Brain microvascular endothelial cell (primary cell): Measurements from ENCODE around the gene LCE7A.

Experiments
- DNase-seq: peaks from one replicate; pipeline ENCODE4 v3.0.0-alpha.2; 2020
- H3K27ac ChIP-seq: fragments of 250-450 bp; sonication (Bioruptor Pico); 2 replicates; pipeline ENCODE4 v1.5.1; 2020; ENCODE audit warnings: mild to moderate bottlenecking, moderate library complexity
- H3K27me3 ChIP-seq: fragments of 250-450 bp; sonication (Bioruptor Pico); replicated peaks from 2 replicates; pipeline ENCODE4 v1.5.1; 2020; ENCODE audit warnings: mild to moderate bottlenecking
- H3K36me3 ChIP-seq: fragments of 250-450 bp; sonication (Bioruptor Pico); replicated peaks from 2 replicates; pipeline ENCODE4 v1.5.1; 2020; ENCODE audit warnings: mild to moderate bottlenecking
- H3K4me3 ChIP-seq: 2 replicates; pipeline ENCODE4 v1.5.1; 2011; ENCODE audit warnings: low read depth, mild to moderate bottlenecking, control low read depth, low read length, moderate library complexity
- in situ Hi-C: cut with HindIII; loops from 2 replicates; pipeline ENCODE4 v1.10.0; 2017; ENCODE audit warnings: low sequenced_read_pairs, low pct_ligation_motif_present
- TF ChIP-seq, protein P1 (sequence below): IDR thresholded peaks from 2 replicates; pipeline ENCODE4 v1.5.1; 2011; ENCODE audit warnings: low read depth, mild to moderate bottlenecking, moderate library complexity, low read length, control low read depth, inconsistent platforms; ENCODE audit errors: missing control alignments

Gene LCE7A

DNA sequence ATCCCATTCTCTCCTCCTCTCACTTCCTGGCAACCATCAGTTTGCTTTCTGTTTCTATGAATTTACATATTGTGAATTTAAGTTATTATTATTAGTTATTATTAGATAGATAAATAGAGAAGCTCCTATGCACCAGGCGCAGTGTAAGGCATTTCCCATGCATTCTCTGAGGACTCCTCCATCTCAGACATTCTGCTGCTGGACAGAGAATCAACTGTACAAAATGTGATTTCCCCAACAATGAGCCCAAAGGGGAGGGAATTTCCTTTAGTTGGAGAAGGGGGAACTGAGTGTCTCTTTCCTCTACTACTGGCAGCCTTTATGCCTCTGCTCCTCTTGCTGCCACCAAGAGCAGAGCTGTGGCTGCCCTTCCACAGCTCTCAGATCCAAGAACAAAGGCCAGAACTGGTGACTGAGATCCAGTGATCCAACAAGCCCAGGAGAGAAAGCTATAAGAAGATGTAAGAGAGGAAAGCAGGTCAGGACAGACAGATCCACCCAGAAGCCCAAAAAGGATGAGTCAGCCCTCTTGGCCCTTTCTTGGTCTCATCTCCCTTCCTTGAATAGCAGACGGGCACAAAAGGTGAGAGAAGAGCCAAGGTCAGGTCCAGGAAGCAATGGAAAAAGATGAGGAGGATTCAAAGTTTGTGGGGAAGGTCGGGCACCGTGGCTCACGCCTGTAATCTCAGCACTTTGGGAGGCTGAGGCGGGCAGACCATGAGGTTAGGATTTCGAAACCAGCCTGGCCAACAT is 45.1 kb downstream of the LCE7A start:
- H3K36me3 ChIP-seq: no peaks in the 10 kb centered on the region
- no peaks in the 10 kb centered on the region for H3K27me3 ChIP-seq
- H3K27ac ChIP-seq: no peak overlapping the region
- no peak overlapping the region for H3K4me3 ChIP-seq
- in situ Hi-C loops: no loop called here
- TF ChIP-seq, protein P1, sequence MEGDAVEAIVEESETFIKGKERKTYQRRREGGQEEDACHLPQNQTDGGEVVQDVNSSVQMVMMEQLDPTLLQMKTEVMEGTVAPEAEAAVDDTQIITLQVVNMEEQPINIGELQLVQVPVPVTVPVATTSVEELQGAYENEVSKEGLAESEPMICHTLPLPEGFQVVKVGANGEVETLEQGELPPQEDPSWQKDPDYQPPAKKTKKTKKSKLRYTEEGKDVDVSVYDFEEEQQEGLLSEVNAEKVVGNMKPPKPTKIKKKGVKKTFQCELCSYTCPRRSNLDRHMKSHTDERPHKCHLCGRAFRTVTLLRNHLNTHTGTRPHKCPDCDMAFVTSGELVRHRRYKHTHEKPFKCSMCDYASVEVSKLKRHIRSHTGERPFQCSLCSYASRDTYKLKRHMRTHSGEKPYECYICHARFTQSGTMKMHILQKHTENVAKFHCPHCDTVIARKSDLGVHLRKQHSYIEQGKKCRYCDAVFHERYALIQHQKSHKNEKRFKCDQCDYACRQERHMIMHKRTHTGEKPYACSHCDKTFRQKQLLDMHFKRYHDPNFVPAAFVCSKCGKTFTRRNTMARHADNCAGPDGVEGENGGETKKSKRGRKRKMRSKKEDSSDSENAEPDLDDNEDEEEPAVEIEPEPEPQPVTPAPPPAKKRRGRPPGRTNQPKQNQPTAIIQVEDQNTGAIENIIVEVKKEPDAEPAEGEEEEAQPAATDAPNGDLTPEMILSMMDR: no peak
- no peak for DNase-seq

DNA sequence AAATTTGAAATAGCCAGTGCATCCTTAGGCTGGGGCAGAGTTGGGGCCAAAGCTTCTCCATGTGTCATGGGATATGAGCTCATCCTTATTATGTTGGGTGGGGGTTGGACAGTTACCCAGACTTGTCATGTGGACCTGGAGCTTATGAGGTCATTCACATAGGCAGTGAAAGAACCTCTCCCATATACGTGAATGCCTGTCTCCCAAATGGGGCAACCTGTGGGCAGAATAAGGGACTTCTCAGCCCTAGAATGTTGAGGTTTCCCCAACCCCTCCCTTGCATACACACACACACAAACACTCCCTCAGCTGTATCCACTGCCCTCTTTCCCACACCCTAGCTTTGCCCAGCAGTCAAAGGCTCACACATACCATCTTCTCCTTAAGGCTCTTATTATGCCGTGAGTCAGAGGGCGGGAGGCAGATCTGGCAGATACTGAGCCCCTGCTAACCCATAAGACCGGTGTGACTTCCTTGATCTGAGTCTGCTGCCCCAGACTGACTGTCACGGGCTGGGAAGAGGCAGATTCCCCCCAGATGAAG is 46.3 kb downstream of the LCE7A start:
- TF ChIP-seq, protein P1: no peak
- no peaks in the 10 kb centered on the region for H3K36me3 ChIP-seq
- in situ Hi-C loops: no loop called here
- no peak overlapping the region for H3K27ac ChIP-seq
- H3K4me3 ChIP-seq: no peak overlapping the region
- H3K27me3 ChIP-seq: no peaks in the 10 kb centered on the region
- DNase-seq: no peak

DNA sequence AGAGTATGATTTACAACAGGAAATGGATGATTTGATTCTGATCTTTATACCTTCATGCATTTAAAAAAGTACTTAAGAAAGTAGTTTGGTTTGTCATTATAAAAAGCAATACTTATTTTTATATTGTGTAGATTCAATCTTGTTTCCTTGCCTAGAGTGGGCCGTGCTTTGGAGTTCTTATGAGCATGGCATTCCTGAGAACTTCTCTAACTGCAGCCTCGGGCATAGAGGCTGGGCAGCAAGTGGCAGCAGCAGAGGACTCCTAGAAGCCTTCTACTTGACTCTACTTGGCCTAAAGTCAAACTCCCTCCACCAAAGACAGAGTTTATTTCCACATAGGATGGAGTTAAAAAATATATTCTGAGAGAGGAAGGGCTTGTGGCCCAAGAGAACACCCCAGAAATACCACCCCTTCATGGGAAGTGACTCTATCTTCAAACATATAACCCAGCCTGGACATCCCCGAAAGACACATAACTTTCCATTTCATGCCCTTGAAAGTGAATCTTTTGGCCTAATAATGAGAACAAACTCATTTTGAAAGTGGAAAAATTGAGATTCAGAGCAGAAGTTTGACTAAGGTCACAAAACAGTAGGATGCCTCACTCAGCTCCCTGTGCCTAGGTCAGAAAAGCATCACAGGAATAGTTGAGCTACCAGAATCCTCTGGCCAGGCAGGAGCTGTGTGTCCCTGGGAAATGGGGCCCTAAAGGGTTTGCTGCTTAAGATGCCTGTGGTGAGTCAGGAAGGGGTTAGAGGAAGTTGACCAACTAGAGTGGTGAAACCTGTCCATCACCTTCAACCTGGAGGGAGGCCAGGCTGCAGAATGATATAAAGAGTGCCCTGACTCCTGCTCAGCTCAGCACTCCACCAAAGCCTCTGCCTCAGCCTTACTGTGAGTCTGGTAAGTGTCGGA is 48.1 kb downstream of the LCE7A start, which contains the start of gene IVL:
Gene IVL (plus strand): TSS at position 861 of the 916 bp plus-strand sequence. CDS start 1,252 bp downstream, outside the sequence.
- TF ChIP-seq, protein P1: no peak
- in situ Hi-C loops: no loop called here

DNA sequence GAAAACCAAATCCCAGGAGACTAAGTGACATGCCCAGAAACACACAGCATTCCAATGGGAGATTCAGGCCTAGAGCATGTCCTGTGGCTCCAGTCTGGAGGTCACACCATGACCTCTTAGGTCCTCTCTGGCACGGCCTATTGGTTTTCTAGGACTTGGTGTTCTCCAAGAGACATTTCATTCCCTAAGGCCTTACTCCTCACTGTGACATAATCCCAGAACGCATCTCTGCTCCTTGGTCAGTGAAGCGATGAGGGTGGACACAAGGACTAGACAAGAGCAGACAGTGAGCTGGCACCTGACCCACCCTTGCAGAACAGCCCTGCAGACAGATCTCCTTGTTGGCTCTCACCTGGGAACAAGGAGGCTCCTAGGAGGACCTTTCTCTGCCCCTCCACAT is 49.4 kb downstream of the LCE7A start:
- no peak overlapping the region for H3K4me3 ChIP-seq
- TF ChIP-seq, protein P1: no peak
- in situ Hi-C loops: no loop called here
- no peaks in the 10 kb centered on the region for H3K27me3 ChIP-seq
- DNase-seq: no peak
- no peaks in the 10 kb centered on the region for H3K36me3 ChIP-seq
- H3K27ac ChIP-seq: no peak overlapping the region

More for the DNA sequence above, 48.1 kb downstream of the LCE7A start, which contains the start of gene IVL:
- Histone ChIP-seq H3K36me3 (no peaks in the 10 kb centered on the region), H3K27me3 (no peaks in the 10 kb centered on the region), H3K4me3 (no peak within 1 kb of the TSS), H3K27ac (no peak within 1 kb of the TSS)
- DNase-seq: no peak
